ENCODE data around the gene ASB2. TPM values are rescaled to one million over a fixed set of nuclear protein-coding genes. Genes with fewer than 3 reads are reported as not detected.

ASB2 gene
- total RNA-seq, 2 donors from 2014 or later = 0.11 TPM; not detected in 1

DNA sequence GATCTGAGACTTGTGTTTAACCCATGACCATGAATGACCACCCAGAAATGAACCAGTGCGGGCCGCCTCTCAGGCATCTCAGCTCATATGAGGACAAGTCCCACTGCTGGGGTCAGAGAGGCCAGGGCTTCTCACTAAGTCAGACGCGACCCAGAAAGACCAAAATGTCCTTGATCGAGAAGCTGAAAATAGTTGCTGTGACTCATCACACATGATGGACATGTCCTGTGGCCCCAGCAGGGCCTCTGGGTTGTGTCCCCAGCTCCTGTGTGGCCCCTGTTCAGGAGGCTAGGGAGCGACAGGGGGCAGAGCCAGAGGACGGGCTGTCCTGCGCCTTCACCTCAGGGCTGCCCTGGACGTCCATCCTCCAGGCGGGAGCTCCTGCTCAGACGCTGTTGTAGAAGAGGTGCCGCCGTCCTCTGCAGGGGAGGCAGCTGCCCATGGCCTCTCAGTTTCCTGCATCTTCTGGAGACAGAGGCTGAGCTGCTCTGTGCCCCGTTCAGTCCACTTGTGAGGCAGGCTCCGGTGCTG lies 78.2 kb downstream of the ASB2 start:
- Mint-ChIP-seq H3K36me3 (ENCODE audit: low read depth) (no peaks in the 10 kb centered on the region), H3K27ac (no peak overlapping the region), H3K9me3 (no peaks in the 10 kb centered on the region), H3K4me3 (no peak overlapping the region), H3K4me1 (peaks cover 26% of the 10 kb centered on the region), H3K27me3 (ENCODE audit: insufficient read depth) (no peaks in the 10 kb centered on the region)
- Histone ChIP-seq H3K4me1 (ENCODE audit: control insufficient read depth, insufficient read depth, low read length) (peaks cover 3% of the 10 kb centered on the region), H3K36me3 (ENCODE audit: control insufficient read depth, insufficient read depth, low read length) (no peaks in the 10 kb centered on the region), H3K27me3 (ENCODE audit: control insufficient read depth, insufficient read depth, low read length, poor library complexity, severe bottlenecking) (no peaks in the 10 kb centered on the region), H3K27ac (ENCODE audit: low read depth, low read length) (no peak overlapping the region), H3K4me3 (ENCODE audit: low read length) (no peak overlapping the region), H3K9ac (ENCODE audit: extremely low read depth, low read length, poor library complexity, severe bottlenecking) (no peak overlapping the region), H3K9me3 (ENCODE audit: control insufficient read depth, low read length) (no peaks in the 10 kb centered on the region)
- TF ChIP-seq, protein P1, sequence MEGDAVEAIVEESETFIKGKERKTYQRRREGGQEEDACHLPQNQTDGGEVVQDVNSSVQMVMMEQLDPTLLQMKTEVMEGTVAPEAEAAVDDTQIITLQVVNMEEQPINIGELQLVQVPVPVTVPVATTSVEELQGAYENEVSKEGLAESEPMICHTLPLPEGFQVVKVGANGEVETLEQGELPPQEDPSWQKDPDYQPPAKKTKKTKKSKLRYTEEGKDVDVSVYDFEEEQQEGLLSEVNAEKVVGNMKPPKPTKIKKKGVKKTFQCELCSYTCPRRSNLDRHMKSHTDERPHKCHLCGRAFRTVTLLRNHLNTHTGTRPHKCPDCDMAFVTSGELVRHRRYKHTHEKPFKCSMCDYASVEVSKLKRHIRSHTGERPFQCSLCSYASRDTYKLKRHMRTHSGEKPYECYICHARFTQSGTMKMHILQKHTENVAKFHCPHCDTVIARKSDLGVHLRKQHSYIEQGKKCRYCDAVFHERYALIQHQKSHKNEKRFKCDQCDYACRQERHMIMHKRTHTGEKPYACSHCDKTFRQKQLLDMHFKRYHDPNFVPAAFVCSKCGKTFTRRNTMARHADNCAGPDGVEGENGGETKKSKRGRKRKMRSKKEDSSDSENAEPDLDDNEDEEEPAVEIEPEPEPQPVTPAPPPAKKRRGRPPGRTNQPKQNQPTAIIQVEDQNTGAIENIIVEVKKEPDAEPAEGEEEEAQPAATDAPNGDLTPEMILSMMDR (conservative IDR thresholded peaks at IDR 0.05) = no peak
- no peak for DNase-seq
- 92% methylated on average over 11 to 15 of the region's 15 CpGs for WGBS, 2 experiments (ENCODE audit: insufficient coverage in 1 of 2, insufficient read length in 1 of 2)

GRCh38 chr14:93897476-93897845 lies 78.9 kb downstream of the ASB2 start:
- TF ChIP-seq, protein P1 (conservative IDR thresholded peaks at IDR 0.05) = no peak
- no peak overlapping the region for H3K9ac ChIP-seq (ENCODE audit: extremely low read depth, low read length, poor library complexity, severe bottlenecking)
- no peaks in the 10 kb centered on the region for H3K9me3 ChIP-seq (ENCODE audit: control insufficient read depth, low read length)
- no peak overlapping the region for H3K27ac ChIP-seq (ENCODE audit: low read depth, low read length)
- H3K4me1 Mint-ChIP-seq = peaks cover 29% of the 10 kb centered on the region
- H3K36me3 Mint-ChIP-seq (ENCODE audit: low read depth) = no peaks in the 10 kb centered on the region
- WGBS, 2 experiments (ENCODE audit: insufficient coverage in 1 of 2, insufficient read length in 1 of 2) = 91 to 98% methylated on average over 5 of the region's 5 CpGs
- no peak overlapping the region for H3K27ac Mint-ChIP-seq
- H3K4me1 ChIP-seq (ENCODE audit: control insufficient read depth, insufficient read depth, low read length) = peaks cover 5% of the 10 kb centered on the region
- H3K27me3 Mint-ChIP-seq (ENCODE audit: insufficient read depth) = no peaks in the 10 kb centered on the region
- H3K27me3 ChIP-seq (ENCODE audit: control insufficient read depth, insufficient read depth, low read length, poor library complexity, severe bottlenecking) = no peaks in the 10 kb centered on the region
- H3K9me3 Mint-ChIP-seq = no peaks in the 10 kb centered on the region
- H3K36me3 ChIP-seq (ENCODE audit: control insufficient read depth, insufficient read depth, low read length) = no peaks in the 10 kb centered on the region
- no peak overlapping the region for H3K4me3 Mint-ChIP-seq
- no peak for DNase-seq
- H3K4me3 ChIP-seq (ENCODE audit: low read length) = no peak overlapping the region

- H3K9ac ChIP-seq (ENCODE audit: extremely low read depth, low read length, poor library complexity, severe bottlenecking) = no peak overlapping the region
- WGBS, 2 experiments (ENCODE audit: insufficient coverage in 1 of 2, insufficient read length in 1 of 2) = 76 to 100% methylated on average over 4 to 9 of the region's 9 CpGs
- no peaks in the 10 kb centered on the region for H3K36me3 Mint-ChIP-seq (ENCODE audit: low read depth)
- H3K4me3 Mint-ChIP-seq = no peak overlapping the region
- no peak overlapping the region for H3K27ac Mint-ChIP-seq
- H3K4me1 Mint-ChIP-seq = peaks cover 38% of the 10 kb centered on the region
- H3K9me3 ChIP-seq (ENCODE audit: control insufficient read depth, low read length) = no peaks in the 10 kb centered on the region
- H3K4me1 ChIP-seq (ENCODE audit: control insufficient read depth, insufficient read depth, low read length) = peaks cover 10% of the 10 kb centered on the region
- peak; percentile 86 for DNase-seq
- H3K27me3 ChIP-seq (ENCODE audit: control insufficient read depth, insufficient read depth, low read length, poor library complexity, severe bottlenecking) = no peaks in the 10 kb centered on the region
- no peaks in the 10 kb centered on the region for H3K27me3 Mint-ChIP-seq (ENCODE audit: insufficient read depth)
- H3K4me3 ChIP-seq (ENCODE audit: low read length) = no peak overlapping the region
- no peak overlapping the region for H3K27ac ChIP-seq (ENCODE audit: low read depth, low read length)
- H3K36me3 ChIP-seq (ENCODE audit: control insufficient read depth, insufficient read depth, low read length) = no peaks in the 10 kb centered on the region
- H3K9me3 Mint-ChIP-seq = no peaks in the 10 kb centered on the region
- TF ChIP-seq, protein P1 (conservative IDR thresholded peaks at IDR 0.05) = no peak
Observed at GRCh38 chr14:93895023-93895604, 81.3 kb downstream of the ASB2 start.
